Upper lobe of right lung (tissue), 1 donor: ENCODE measurements around the gene CCDC85C. TPM values are rescaled to one million over a fixed set of nuclear protein-coding genes. Genes with fewer than 3 reads are reported as not detected.
A peak's percentile ranks its signal among the peaks of the same experiment; 100 is the strongest.

ENCODE experiments used
- ATAC-seq: fragments of 200-7000 bp; cut with Tn5 transposase; one replicate; pipeline ENCODE4 v1.9.1; 2020; ENCODE audit warnings: mild to moderate bottlenecking, moderate library complexity
- DNase-seq: peaks from one replicate; pipeline ENCODE4 v3.0.0-alpha.2; 2020
- H3K27ac ChIP-seq: fragments of 200-600 bp; one replicate; pipeline ENCODE4 v1.8.0; 2022
- H3K27me3 ChIP-seq: fragments of 200-600 bp; one replicate; pipeline ENCODE4 v1.8.0; 2022; ENCODE audit warnings: mild to moderate bottlenecking
- H3K36me3 ChIP-seq: fragments of 200-600 bp; one replicate; pipeline ENCODE4 v1.8.0; 2022
- H3K4me1 ChIP-seq: fragments of 200-600 bp; one replicate; pipeline ENCODE4 v1.8.0; 2022
- H3K4me3 ChIP-seq: fragments of 200-600 bp; one replicate; pipeline ENCODE4 v1.8.0; 2022; ENCODE audit warnings: mild to moderate bottlenecking
- H3K9me3 ChIP-seq: fragments of 200-600 bp; one replicate; pipeline ENCODE4 v1.8.0; 2022
- CTCF ChIP-seq: fragments of 200-600 bp; IDR thresholded peaks from one replicate; pipeline ENCODE4 v1.8.0; 2022; ENCODE audit warnings: antibody characterized with exemption
- intact Hi-C: fragments of 100-400 bp; cut with DNase I; formaldehyde crosslinking; loops from one replicate; pipeline ENCODE4 v1.11.0; 2022
- total RNA-seq: library from RNA; stranded (reverse); fragmentation: NEBNext Ultra II Directional; extraction: Animal tissue kit (Norgen Biotek cat#: 25700); gene quantifications from one replicate; pipeline ENCODE4 v1.2.1, GENCODE V29; 2021
- donor health status: DM: no; HTN: yes; CAD: no; lungs with severe emphysema.

CCDC85C gene
- total RNA-seq, 1 donor from 2014 or later: 22.6 TPM

- H3K36me3 ChIP-seq: no peaks in the 10 kb centered on the region
- H3K27me3 ChIP-seq: no peaks in the 10 kb centered on the region
- no peak for ATAC-seq
- no peak overlapping the region for H3K4me3 ChIP-seq
- no peak overlapping the region for H3K27ac ChIP-seq
- no peaks in the 10 kb centered on the region for H3K9me3 ChIP-seq
- peaks cover 16% of the 10 kb centered on the region for H3K4me1 ChIP-seq
- TF ChIP-seq CTCF: no peak
- intact Hi-C loops: no loop called here
- no peak for DNase-seq
Observed at GRCh38 chr14:99581938-99582337, 22.1 kb downstream of the CCDC85C start.

DNA sequence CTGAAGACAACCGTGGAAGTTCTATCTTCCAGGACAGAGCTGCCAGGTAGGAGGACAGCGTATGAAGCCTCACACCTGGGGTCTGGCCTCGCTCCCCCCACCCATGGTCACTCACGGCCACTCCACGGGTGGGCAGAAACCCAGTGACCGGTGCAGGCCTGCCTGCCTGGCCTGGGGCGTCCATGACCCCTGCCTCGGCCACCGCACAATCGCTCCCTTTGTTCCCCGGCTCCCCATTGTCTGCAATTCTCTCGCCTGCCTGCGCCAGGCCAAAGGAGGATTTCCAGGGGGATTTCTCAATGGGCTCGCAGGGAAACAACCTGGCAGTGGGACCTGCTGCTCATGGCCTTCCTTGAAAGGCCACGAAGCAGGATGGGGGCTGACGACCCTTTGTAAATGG, 22.6 kb downstream of the CCDC85C start:
- H3K4me3 ChIP-seq: no peak overlapping the region
- ATAC-seq: no peak
- peaks cover 16% of the 10 kb centered on the region for H3K4me1 ChIP-seq
- no peak for DNase-seq
- no peaks in the 10 kb centered on the region for H3K36me3 ChIP-seq
- TF ChIP-seq CTCF: no peak
- H3K27me3 ChIP-seq: no peaks in the 10 kb centered on the region
- no peaks in the 10 kb centered on the region for H3K9me3 ChIP-seq
- intact Hi-C loops: no loop called here
- no peak overlapping the region for H3K27ac ChIP-seq

- H3K4me3 ChIP-seq: no peak overlapping the region
- no peaks in the 10 kb centered on the region for H3K27me3 ChIP-seq
- H3K27ac ChIP-seq: peak overlapping the region; percentile 73
- intact Hi-C loops: no loop called here
- no peaks in the 10 kb centered on the region for H3K9me3 ChIP-seq
- ATAC-seq (peak; percentile 76), DNase-seq (peak; percentile 83)
- no peak for TF ChIP-seq CTCF
- H3K36me3 ChIP-seq: no peaks in the 10 kb centered on the region
- H3K4me1 ChIP-seq: peaks cover 29% of the 10 kb centered on the region
Observed at GRCh38 chr14:99579903-99580571, 24.0 kb downstream of the CCDC85C start.

DNA sequence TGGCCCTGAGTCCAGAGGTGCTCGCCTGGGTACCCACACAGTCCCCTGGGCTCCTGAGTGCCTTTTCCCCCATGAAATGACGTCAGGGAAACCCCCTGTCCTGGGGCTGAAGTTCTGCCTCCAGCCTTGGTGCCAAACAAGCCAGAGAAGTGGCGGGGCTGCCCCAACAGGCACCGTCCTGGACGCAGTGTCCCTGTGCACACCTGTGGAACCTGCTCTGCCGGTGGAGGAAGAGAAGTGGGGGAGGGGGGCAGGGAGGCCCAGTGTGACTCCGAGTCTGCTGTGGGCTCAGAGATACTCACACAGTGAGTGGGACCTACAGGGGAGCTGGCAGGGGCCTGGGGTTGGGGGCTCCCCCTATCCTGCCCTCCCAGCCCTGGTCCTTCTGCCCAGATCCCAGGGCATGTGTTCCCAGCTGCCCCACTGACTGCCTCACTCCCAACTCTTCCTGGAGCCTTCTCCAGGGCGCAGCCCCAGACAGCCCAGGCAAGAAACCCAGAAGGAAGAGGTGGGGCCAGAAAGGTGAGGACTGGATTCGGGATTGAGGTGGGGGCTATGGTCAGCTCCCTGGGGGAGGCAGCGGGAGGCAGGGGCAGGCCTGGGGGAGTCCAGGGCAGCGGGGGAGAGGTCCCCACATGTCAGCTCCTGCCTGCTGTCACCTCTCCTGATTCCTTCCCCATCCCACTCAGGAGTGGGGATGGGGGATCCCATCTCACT, 24.7 kb downstream of the CCDC85C start:
- Histone ChIP-seq H3K36me3 (no peaks in the 10 kb centered on the region), H3K27ac (peak overlapping the region; percentile 73), H3K9me3 (no peaks in the 10 kb centered on the region), H3K27me3 (no peaks in the 10 kb centered on the region), H3K4me3 (no peak overlapping the region), H3K4me1 (peaks cover 37% of the 10 kb centered on the region)
- DNase-seq: peak; percentile 91
- TF ChIP-seq CTCF: no peak
- peak; percentile 79 for ATAC-seq
- intact Hi-C loops: no loop called here

DNA sequence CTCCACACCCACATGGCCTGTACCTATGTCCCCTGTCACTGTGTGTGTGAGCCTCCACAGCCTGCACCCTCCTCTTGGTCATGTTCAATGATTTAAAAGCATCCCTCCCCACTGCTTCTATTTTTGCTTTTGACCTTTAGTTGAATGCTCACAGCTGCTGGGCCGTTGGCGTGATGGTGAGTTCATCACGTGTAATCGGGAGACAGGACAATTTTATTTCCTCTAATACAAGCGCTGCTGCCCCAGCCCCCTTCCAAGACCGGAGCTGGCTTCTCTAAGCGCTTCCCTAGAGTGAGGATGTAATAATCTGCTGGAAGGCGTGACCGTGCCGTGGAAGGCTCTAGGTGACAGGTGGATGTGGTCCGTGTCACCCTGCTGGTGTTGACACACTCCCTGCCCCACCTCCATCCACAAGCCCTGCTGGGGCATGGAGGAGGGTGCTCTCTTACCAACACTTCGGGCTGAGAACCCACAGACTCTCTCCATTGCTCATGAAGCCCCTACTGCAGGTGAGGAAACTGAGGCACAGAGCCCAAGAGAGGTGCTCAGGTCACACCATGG, 25.4 kb downstream of the CCDC85C start:
- no peaks in the 10 kb centered on the region for H3K36me3 ChIP-seq
- DNase-seq (no peak), ATAC-seq (no peak)
- H3K9me3 ChIP-seq: no peaks in the 10 kb centered on the region
- peak overlapping the region; percentile 73 for H3K27ac ChIP-seq
- no peak for TF ChIP-seq CTCF
- peaks cover 43% of the 10 kb centered on the region for H3K4me1 ChIP-seq
- H3K27me3 ChIP-seq: no peaks in the 10 kb centered on the region
- no peak overlapping the region for H3K4me3 ChIP-seq
- intact Hi-C loops: no loop called here
